Suprapubic skin (tissue), 4 donors: ENCODE measurements around the gene IRF7. TPM values are rescaled to one million over a fixed set of nuclear protein-coding genes. Genes with fewer than 3 reads are reported as not detected.

ENCODE experiments used
- DNase-seq, 2 donors: peaks; one replicate each; pipeline ENCODE4 v3.0.0-alpha.2; 2019; ENCODE audit warnings: low spot score in 2 of 2
- H3K27ac ChIP-seq: fragments of 200-600 bp; sonication (generic); one replicate; pipeline ENCODE4 v1.5.1; 2019
- H3K27me3 ChIP-seq: fragments of 200-600 bp; sonication (generic); one replicate; pipeline ENCODE4 v1.5.1; 2019
- H3K36me3 ChIP-seq: fragments of 200-600 bp; sonication (generic); one replicate; pipeline ENCODE4 v1.5.1; 2019
- H3K4me1 ChIP-seq: fragments of 200-600 bp; sonication (generic); one replicate; pipeline ENCODE4 v1.5.1; 2019
- H3K4me3 ChIP-seq: fragments of 200-600 bp; sonication (generic); one replicate; pipeline ENCODE4 v1.5.1; 2019; ENCODE audit warnings: mild to moderate bottlenecking
- H3K9me3 ChIP-seq: fragments of 200-600 bp; sonication (generic); one replicate; pipeline ENCODE4 v1.5.1; 2019
- EP300 ChIP-seq: sonication (generic); formaldehyde crosslinking; IDR thresholded peaks from one replicate; pipeline ENCODE4 v1.6.1; 2017; ENCODE audit warnings: antibody characterized with exemption
- POLR2A ChIP-seq, 2 donors: fragments of 450-650 bp; IDR thresholded peaks; one replicate each; pipeline ENCODE4 v1.6.1; 2017; ENCODE audit warnings: antibody characterized with exemption in 2 of 2, mild to moderate bottlenecking in 2 of 2, moderate library complexity in 2 of 2
- POLR2AphosphoS5 ChIP-seq, 3 donors: sonication (generic); formaldehyde crosslinking; IDR thresholded peaks; one replicate each; pipeline ENCODE4 v1.6.1; 2017; ENCODE audit warnings: antibody characterized with exemption in 3 of 3
- WGBS: methylation state at CpG from one replicate; pipeline ENCODE4 v1.1.5; 2018; 5-methylcytosine and 5-hydroxymethylcytosine counted together
- total RNA-seq, 4 donors: library from RNA; depleted of rRNA; stranded (reverse); fragments of >200 nt; gene quantifications; one replicate each; pipeline ENCODE4 v1.1.0, GENCODE V29; 2016
- TF ChIP-seq, protein P1 (sequence below), 2 donors: fragments of 200-600 bp in 1 of 2; fragments of 450-650 bp in 1 of 2; sonication (generic) in 1 of 2; IDR thresholded peaks; one replicate each; pipeline ENCODE4 v1.5.1; 2016 to 2019; ENCODE audit warnings: antibody characterized with exemption in 2 of 2, mild to moderate bottlenecking in 1 of 2, moderate library complexity in 1 of 2

IRF7 gene
- total RNA-seq, 4 donors from 2014 or later: 20.9 to 34.0 (median 26.6) TPM

DNA sequence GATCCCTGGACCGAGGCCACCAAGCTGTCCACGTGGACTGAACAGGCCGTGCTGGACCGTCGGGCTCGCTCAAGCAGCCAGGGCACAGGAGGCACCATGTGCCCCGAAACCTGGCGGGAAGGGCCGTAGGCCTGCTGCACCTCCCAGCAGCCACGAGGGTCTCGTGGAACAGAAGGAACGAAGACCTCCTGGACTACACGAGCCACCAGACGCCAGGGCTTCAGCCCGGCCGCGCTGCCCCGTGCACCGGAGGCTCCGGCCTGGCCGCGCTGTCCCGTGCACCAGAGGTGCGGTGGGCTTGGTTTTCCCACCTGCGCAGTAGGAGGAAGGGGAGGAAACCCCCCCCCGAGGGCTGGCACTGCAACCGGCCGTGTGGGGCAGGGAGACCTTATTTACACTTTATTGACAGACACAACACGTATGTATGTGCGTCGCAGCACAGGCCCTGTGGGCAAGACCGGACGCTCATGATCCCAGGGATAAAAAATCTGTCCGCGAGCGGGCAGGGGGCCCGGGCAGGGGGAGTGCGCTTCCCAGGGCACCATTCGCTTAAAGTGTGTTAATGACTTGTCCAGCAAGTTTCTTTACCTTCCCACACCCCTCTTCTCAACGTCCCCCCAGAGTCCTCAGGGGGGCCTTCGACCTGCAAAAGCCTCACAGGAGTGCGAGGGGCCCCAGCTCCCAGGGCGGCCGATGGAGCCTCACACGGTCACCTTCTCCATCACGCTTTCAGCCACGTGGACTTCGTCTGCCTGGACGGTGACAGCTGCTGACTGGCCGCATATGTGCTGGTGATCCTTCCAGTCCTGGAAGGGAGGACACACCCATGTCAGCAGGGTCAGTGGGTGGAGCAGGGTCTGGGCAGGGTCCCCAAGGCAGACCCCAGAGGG, 28.3 kb upstream of the IRF7 start:
- no peak for DNase-seq
- H3K4me3 ChIP-seq: no peak overlapping the region
- peaks cover 21% of the 10 kb centered on the region for H3K36me3 ChIP-seq
- no peak overlapping the region for H3K27ac ChIP-seq
- H3K4me1 ChIP-seq: peaks cover 11% of the 10 kb centered on the region
- peaks cover 14% of the 10 kb centered on the region for H3K27me3 ChIP-seq
- no peaks in the 10 kb centered on the region for H3K9me3 ChIP-seq
- 95% methylated on average over 24 of the region's 50 CpGs for WGBS
- no peak for TF ChIP-seq EP300
- no peak for TF ChIP-seq POLR2AphosphoS5 (IDR thresholded peaks at IDR 0.05)
- TF ChIP-seq POLR2A (IDR thresholded peaks at IDR 0.05): no peak
- TF ChIP-seq, protein P1, sequence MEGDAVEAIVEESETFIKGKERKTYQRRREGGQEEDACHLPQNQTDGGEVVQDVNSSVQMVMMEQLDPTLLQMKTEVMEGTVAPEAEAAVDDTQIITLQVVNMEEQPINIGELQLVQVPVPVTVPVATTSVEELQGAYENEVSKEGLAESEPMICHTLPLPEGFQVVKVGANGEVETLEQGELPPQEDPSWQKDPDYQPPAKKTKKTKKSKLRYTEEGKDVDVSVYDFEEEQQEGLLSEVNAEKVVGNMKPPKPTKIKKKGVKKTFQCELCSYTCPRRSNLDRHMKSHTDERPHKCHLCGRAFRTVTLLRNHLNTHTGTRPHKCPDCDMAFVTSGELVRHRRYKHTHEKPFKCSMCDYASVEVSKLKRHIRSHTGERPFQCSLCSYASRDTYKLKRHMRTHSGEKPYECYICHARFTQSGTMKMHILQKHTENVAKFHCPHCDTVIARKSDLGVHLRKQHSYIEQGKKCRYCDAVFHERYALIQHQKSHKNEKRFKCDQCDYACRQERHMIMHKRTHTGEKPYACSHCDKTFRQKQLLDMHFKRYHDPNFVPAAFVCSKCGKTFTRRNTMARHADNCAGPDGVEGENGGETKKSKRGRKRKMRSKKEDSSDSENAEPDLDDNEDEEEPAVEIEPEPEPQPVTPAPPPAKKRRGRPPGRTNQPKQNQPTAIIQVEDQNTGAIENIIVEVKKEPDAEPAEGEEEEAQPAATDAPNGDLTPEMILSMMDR (IDR thresholded peaks at IDR 0.05): no peak

- H3K9me3 ChIP-seq: no peaks in the 10 kb centered on the region
- peaks cover 21% of the 10 kb centered on the region for H3K36me3 ChIP-seq
- H3K27ac ChIP-seq: no peak overlapping the region
- no peak overlapping the region for H3K4me3 ChIP-seq
- H3K27me3 ChIP-seq: peaks cover 21% of the 10 kb centered on the region
- H3K4me1 ChIP-seq: peaks cover 12% of the 10 kb centered on the region
- no peak for DNase-seq
- TF ChIP-seq EP300 (no peak), POLR2AphosphoS5 (IDR thresholded peaks at IDR 0.05) (no peak), POLR2A (IDR thresholded peaks at IDR 0.05) (no peak)
- TF ChIP-seq, protein P1 (IDR thresholded peaks at IDR 0.05): no peak
- 96% methylated on average over 5 of the region's 9 CpGs for WGBS
Observed at GRCh38 chr11:643366-643765, 27.6 kb upstream of the IRF7 start.

DNA sequence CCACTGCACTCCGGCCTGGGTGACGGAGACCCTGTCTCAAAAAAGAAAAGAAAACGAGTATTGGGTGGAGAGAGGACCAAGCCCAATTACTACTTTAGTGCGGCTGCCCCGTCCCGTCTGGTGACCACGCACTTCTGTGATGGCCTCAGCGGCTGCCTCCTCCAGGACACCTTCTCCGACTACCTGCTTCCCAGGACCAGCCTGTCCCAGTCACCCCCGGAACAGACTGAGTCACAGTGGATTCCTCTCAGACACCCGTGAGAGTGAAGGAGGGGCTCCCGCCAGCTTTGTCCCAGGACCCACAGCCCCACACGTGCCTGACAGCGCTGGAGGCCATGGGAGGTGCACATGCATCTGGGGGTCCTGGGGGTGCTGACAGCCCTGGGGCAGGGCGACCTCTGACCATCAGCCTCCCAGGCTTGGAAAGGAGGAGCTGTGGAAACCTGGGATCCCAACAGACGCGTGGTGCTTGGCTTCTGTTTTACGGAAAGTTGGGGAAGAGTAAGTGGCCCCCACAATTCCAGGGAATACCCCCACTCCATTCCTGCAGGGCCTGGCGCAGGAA, 26.1 kb upstream of the IRF7 start:
- no peaks in the 10 kb centered on the region for H3K9me3 ChIP-seq
- TF ChIP-seq POLR2A (IDR thresholded peaks at IDR 0.05) (no peak), EP300 (no peak), POLR2AphosphoS5 (IDR thresholded peaks at IDR 0.05) (no peak)
- TF ChIP-seq, protein P1 (IDR thresholded peaks at IDR 0.05): no peak
- DNase-seq: no peak
- H3K36me3 ChIP-seq: peaks cover 18% of the 10 kb centered on the region
- no peak overlapping the region for H3K27ac ChIP-seq
- no peak overlapping the region for H3K4me3 ChIP-seq
- 95% methylated on average over 12 of the region's 19 CpGs for WGBS
- H3K27me3 ChIP-seq: peaks cover 36% of the 10 kb centered on the region
- H3K4me1 ChIP-seq: peaks cover 22% of the 10 kb centered on the region

GRCh38 chr11:640021-640706, 24.4 kb upstream of the IRF7 start:
- Histone ChIP-seq H3K4me3 (no peak overlapping the region), H3K27ac (no peak overlapping the region), H3K4me1 (peaks cover 27% of the 10 kb centered on the region), H3K27me3 (peaks cover 39% of the 10 kb centered on the region), H3K36me3 (peaks cover 17% of the 10 kb centered on the region), H3K9me3 (no peaks in the 10 kb centered on the region)
- no peak for DNase-seq
- TF ChIP-seq POLR2A (IDR thresholded peaks at IDR 0.05): no peak
- TF ChIP-seq, protein P1 (IDR thresholded peaks at IDR 0.05): no peak
- 78% methylated on average over 30 of the region's 69 CpGs for WGBS
